Brain microvascular endothelial cell (primary cell): ENCODE measurements around the gene CYP2D6.
A peak's percentile ranks its signal among the peaks of the same experiment; 100 is the strongest.
"Not testable (repeated sequence)": the region's sequence is repeated elsewhere in the genome, so short reads cannot be mapped to it uniquely, and the experiment has no call there.

Source experiments
- DNase-seq: peaks from one replicate; pipeline ENCODE4 v3.0.0-alpha.2; 2020
- H3K27ac ChIP-seq: fragments of 250-450 bp; sonication (Bioruptor Pico); 2 replicates; pipeline ENCODE4 v1.5.1; 2020; ENCODE audit warnings: mild to moderate bottlenecking, moderate library complexity
- H3K27me3 ChIP-seq: fragments of 250-450 bp; sonication (Bioruptor Pico); replicated peaks from 2 replicates; pipeline ENCODE4 v1.5.1; 2020; ENCODE audit warnings: mild to moderate bottlenecking
- H3K36me3 ChIP-seq: fragments of 250-450 bp; sonication (Bioruptor Pico); replicated peaks from 2 replicates; pipeline ENCODE4 v1.5.1; 2020; ENCODE audit warnings: mild to moderate bottlenecking
- H3K4me3 ChIP-seq: 2 replicates; pipeline ENCODE4 v1.5.1; 2011; ENCODE audit warnings: low read depth, mild to moderate bottlenecking, control low read depth, low read length, moderate library complexity
- in situ Hi-C: cut with HindIII; loops from 2 replicates; pipeline ENCODE4 v1.10.0; 2017; ENCODE audit warnings: low sequenced_read_pairs, low pct_ligation_motif_present
- TF ChIP-seq, protein P1 (sequence below): IDR thresholded peaks from 2 replicates; pipeline ENCODE4 v1.5.1; 2011; ENCODE audit warnings: low read depth, mild to moderate bottlenecking, moderate library complexity, low read length, control low read depth, inconsistent platforms; ENCODE audit errors: missing control alignments

Gene CYP2D6

DNA sequence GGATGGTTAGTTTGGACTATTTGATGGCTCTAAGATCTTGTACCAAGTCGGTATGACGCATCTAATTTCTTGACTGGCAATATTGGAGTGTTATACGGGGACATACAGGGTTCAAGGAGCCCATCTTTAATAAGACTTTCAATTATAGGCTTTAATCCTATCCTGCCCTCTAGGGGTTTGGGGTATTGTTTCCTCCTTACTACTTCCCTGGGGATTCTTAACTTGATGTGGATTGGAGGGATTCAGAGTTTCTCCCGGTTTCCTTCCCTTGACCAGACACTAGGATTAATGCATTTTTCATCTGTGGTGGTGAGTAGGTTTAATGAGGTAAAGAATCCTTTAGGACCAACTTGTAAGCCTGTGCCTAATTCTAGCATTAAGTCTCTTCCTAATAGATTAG is 18.8 kb downstream of the CYP2D6 start:
- Histone ChIP-seq H3K36me3 (no peaks in the 10 kb centered on the region), H3K27me3 (no peaks in the 10 kb centered on the region), H3K27ac (no peak overlapping the region), H3K4me3 (no peak overlapping the region)
- no peak for DNase-seq
- in situ Hi-C loops, result no loop called here
- TF ChIP-seq, protein P1, sequence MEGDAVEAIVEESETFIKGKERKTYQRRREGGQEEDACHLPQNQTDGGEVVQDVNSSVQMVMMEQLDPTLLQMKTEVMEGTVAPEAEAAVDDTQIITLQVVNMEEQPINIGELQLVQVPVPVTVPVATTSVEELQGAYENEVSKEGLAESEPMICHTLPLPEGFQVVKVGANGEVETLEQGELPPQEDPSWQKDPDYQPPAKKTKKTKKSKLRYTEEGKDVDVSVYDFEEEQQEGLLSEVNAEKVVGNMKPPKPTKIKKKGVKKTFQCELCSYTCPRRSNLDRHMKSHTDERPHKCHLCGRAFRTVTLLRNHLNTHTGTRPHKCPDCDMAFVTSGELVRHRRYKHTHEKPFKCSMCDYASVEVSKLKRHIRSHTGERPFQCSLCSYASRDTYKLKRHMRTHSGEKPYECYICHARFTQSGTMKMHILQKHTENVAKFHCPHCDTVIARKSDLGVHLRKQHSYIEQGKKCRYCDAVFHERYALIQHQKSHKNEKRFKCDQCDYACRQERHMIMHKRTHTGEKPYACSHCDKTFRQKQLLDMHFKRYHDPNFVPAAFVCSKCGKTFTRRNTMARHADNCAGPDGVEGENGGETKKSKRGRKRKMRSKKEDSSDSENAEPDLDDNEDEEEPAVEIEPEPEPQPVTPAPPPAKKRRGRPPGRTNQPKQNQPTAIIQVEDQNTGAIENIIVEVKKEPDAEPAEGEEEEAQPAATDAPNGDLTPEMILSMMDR, result no peak

DNA sequence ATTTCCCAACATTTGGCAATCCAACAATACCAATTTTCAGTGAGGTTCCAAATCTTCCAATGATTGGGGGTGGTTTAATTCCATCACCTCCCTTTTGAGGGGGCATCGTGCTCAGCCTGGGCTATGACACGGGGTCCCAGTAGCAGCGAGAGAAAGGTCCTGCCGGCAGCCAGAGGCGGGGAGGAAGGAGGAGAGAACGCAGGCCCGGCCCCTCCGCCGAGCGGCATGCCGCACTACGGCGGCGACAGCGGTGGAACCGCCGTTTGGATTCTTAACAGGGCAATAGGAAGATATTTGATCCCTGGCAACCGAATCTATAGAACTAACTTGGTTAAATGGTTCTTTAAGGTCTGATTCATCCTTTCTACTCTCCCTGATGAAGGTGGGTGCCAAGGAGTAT is 21.8 kb downstream of the CYP2D6 start:
- TF ChIP-seq, protein P1, result no peak
- Histone ChIP-seq H3K27ac (no peak overlapping the region), H3K27me3 (no peaks in the 10 kb centered on the region), H3K4me3 (no peak overlapping the region), H3K36me3 (no peaks in the 10 kb centered on the region)
- in situ Hi-C loops, result no loop called here
- DNase-seq, result no peak

DNA sequence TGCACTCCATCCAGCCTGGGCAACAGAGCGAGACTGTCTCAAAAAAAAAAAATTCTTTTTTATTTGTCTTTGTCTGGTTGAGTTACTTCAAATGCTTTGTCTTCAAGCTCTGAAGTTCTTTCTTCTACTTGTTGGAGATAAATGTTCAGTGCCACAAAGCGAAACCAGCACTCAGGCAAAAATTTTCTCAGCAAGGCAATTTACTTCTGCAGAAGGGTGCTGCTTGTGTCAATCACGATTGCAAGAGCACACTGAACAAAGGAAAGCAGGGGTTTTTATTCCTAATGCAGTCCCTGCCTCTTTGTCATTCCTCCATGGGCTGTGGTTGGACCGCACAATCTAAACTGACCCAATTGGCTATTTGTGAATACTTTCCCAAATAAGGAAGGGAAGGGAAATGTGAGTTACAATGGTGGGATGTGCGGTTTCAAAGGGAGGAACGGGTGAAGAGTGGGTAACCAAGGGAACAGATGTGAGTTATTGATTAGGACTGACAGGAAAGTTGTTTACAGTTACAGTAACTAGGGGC is 26.2 kb downstream of the CYP2D6 start:
- DNase-seq, H3K4me3 ChIP-seq, H3K27ac ChIP-seq, H3K27me3 ChIP-seq, H3K36me3 ChIP-seq, in situ Hi-C loops: not testable (repeated sequence)

DNA sequence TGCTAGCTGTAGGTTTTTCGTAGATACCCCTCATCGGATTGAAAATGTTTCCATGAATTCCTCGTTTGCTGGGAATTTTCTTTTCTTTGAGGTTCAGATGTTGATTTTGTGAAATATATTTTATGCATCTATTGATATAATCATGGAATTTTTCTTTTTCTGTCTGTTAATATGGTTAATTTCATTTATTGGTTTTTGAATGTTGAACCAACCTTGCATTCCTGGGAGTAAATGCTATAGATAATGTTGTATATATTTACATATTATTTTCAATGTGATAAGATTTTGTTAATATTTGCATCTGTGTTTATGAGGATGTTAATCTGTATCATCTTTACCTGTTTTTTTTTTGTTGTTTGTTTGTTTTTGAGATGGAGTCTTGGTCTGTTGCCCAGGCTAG is 29.4 kb downstream of the CYP2D6 start:
- TF ChIP-seq, protein P1, result no peak
- Histone ChIP-seq H3K36me3 (no peaks in the 10 kb centered on the region), H3K27me3 (no peaks in the 10 kb centered on the region), H3K27ac (no peak overlapping the region), H3K4me3 (no peak overlapping the region)
- DNase-seq, result no peak
- in situ Hi-C loops, result no loop called here

DNA sequence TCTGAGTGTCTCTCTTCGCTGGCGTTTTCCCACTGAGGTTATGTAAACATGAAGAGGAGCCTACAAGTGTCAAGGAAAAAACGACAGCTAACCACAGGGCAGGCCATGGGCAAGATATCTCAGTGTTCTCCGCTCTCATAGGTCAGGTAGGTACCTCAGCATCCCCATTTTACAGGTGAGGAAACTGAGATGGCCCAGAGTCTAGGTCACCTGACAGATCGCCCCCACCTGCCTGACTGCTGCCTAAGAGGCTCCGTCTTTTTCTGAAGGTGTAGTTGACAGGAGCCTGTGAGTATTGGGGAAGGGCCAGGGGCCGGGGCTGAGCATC is 39.2 kb downstream of the CYP2D6 start:
- no peaks in the 10 kb centered on the region for H3K27me3 ChIP-seq
- H3K36me3 ChIP-seq, result peaks cover 5% of the 10 kb centered on the region
- in situ Hi-C loops, result no loop called here
- H3K4me3 ChIP-seq, result peak overlapping the region; percentile 94
- TF ChIP-seq, protein P1, result no peak
- H3K27ac ChIP-seq, result no peak overlapping the region
- DNase-seq, result no peak

DNA sequence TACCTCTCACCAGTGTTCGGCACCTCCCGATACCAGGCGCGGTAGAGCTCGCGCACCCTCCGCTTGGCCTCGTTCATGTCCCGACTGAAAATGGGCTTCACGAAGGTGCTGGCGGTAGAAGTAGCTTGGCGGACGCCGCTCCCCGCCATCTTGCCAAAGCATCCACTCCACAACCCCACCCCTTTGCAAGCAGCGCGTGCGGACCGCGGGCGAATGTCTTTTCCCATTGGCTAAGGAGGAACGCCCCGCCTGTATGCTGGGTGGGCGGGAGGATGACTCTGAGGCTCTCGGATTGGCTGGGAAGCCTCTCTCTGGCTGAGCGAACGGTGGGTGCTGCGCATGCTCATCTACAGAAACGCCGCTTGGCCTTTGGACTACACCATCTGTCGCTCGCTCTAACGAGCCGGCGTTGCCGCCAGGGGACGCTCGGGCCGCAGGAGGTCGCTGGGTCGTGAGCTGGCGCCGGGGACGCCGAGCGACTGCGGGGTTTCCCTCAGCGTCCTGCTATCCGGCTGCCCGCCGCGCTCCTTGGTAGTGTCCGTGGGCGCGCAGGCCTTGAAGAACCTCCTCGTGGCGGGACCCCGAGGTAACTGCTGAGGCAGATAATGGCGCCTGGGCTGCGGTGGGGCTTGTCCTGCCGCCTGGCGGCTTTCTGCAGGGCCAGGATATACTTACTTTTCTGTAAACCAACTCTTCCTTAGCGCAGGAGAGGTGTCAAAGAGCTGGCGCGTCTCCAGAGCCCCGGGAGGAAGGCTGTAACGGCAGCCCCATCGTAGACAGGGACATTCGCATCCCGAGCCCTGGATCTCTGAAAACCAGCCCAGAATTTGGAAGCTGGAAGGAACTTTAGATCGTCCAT is 39.8 kb downstream of the CYP2D6 start, which contains the start of gene NDUFA6:
TSS of gene NDUFA6 (minus strand) at position 177 of the 859 bp plus-strand sequence. CDS start at position 149, 28 bp downstream.
- TF ChIP-seq, protein P1, result peak; percentile 77
- in situ Hi-C loops, result no loop called here
- H3K36me3 ChIP-seq, result peaks cover 11% of the 10 kb centered on the region
- no peaks in the 10 kb centered on the region for H3K27me3 ChIP-seq
- peak within 1 kb of the TSS; percentile 91 for H3K27ac ChIP-seq
- peak; percentile 99 for DNase-seq
- H3K4me3 ChIP-seq, result peak within 1 kb of the TSS; percentile 94
